ENCODE results near the gene DNASE1L1. TPM values are rescaled to one million over a fixed set of nuclear protein-coding genes. Genes with fewer than 3 reads are reported as not detected.

Gene DNASE1L1
- total and polyA plus RNA-seq, 12 donors, result 9.3 to 101 (median 45.3) TPM

GRCh38 chrX:154371017-154371788 is 37.9 kb downstream of the DNASE1L1 start:
- no peaks in the 10 kb centered on the region for H3K27me3 ChIP-seq
- intact Hi-C loops (cut with DNase I), result no loop called here
- 0 to 53% (median 17%) methylated on average over 10 to 75 of the region's 77 CpGs for WGBS, 4 donors
- peaks cover 0 to 21% of the 10 kb centered on the region in 2 donors for H3K36me3 ChIP-seq (replicated peaks in 1 of 2)
- peak; percentile 89 to 96 (median 93) for DNase-seq
- no peaks in the 10 kb centered on the region for H3K9me3 ChIP-seq (replicated peaks in 1 of 3)
- H3K27ac ChIP-seq, result peak overlapping the region in 4 of 5 donors; percentile 53 to 98 (median 86)
- TF ChIP-seq POLR2A (IDR thresholded peaks at IDR 0.05) (peak; percentile 92 to 93), CTCF (IDR thresholded peaks at IDR 0.05) (peak in 1 of 6 experiments; percentile 8)
- H3K4me1 ChIP-seq (replicated peaks in 1 of 2), result peaks cover 6 to 8% of the 10 kb centered on the region in 2 donors
- peak overlapping the region in 3 of 4 donors; percentile 29 to 64 (median 42) for H3K4me3 ChIP-seq

- no peaks in the 10 kb centered on the region for H3K27me3 ChIP-seq
- 1 to 54% (median 31%) methylated on average over 8 to 62 of the region's 63 CpGs; no CpG with 5 or more reads in 1 of the 4 donors for WGBS, 4 donors
- no peaks in the 10 kb centered on the region for H3K9me3 ChIP-seq (replicated peaks in 1 of 3)
- intact Hi-C loops (cut with DNase I), result no loop called here
- no peak for TF ChIP-seq POLR2A (IDR thresholded peaks at IDR 0.05)
- no peak for TF ChIP-seq CTCF (IDR thresholded peaks at IDR 0.05)
- peak overlapping the region in 4 of 5 donors; percentile 53 to 98 (median 86) for H3K27ac ChIP-seq
- peaks cover 0 to 27% of the 10 kb centered on the region in 2 donors for H3K36me3 ChIP-seq (replicated peaks in 1 of 2)
- H3K4me3 ChIP-seq, result peak overlapping the region in 3 of 4 donors; percentile 29 to 64 (median 42)
- peak in 1 of 7 donors; percentile 27 for DNase-seq
- peaks cover 6 to 8% of the 10 kb centered on the region in 2 donors for H3K4me1 ChIP-seq (replicated peaks in 1 of 2)
Measured at GRCh38 chrX:154370300-154371016, 38.6 kb downstream of the DNASE1L1 start.

- Histone ChIP-seq H3K27me3 (no peaks in the 10 kb centered on the region), H3K4me1 (replicated peaks in 1 of 2) (peaks cover 6 to 8% of the 10 kb centered on the region in 2 donors), H3K36me3 (replicated peaks in 1 of 2) (peaks cover 0 to 34% of the 10 kb centered on the region in 2 donors), H3K4me3 (peak overlapping the region in 3 of 4 donors; percentile 24 to 64 (median 29)), H3K27ac (peak overlapping the region; percentile 46 to 98 (median 89)), H3K9me3 (replicated peaks in 1 of 3) (no peaks in the 10 kb centered on the region)
- WGBS, 4 donors, result 11 to 55% (median 42%) methylated on average over 1 to 13 of the region's 13 CpGs
- TF ChIP-seq CTCF (IDR thresholded peaks at IDR 0.05) (no peak), POLR2A (IDR thresholded peaks at IDR 0.05) (peak in 1 of 2 donors; percentile 12)
- DNase-seq, result peak; percentile 58 to 90 (median 82)
- intact Hi-C loops (cut with DNase I), result no loop called here
Measured at GRCh38 chrX:154369449-154370299, 39.4 kb downstream of the DNASE1L1 start.
